GM18861 (cell line): ENCODE results near the gene DDX6.
"Not testable (repeated sequence)": the region's sequence is repeated elsewhere in the genome, so short reads cannot be mapped to it uniquely, and the experiment has no call there.

Source experiments
- ATAC-seq: cut with Tn5 transposase; IDR thresholded peaks from one replicate; pipeline ENCODE4 v1.9.1; 2021; ENCODE audit not compliant: unreplicated experiment

Gene DDX6

GRCh38 chr11:118746988-118747585 is 43.9 kb downstream of the DDX6 start:
- ATAC-seq, result no peak

- no peak for ATAC-seq
These were observed 46.9 kb downstream of the DDX6 start for GRCh38 chr11:118744046-118744445.

- no peak for ATAC-seq
These were observed 48.7 kb downstream of the DDX6 start for GRCh38 chr11:118742304-118742703.

GRCh38 chr11:118740892-118741291 is 50.1 kb downstream of the DDX6 start:
- no peak for ATAC-seq

- no peak for ATAC-seq
These were observed 55.8 kb downstream of the DDX6 start for GRCh38 chr11:118735203-118735602.

- no peak for ATAC-seq
These were observed 56.9 kb downstream of the DDX6 start for GRCh38 chr11:118734031-118734430.

- not testable (repeated sequence) for ATAC-seq
These were observed 61.2 kb downstream of the DDX6 start for GRCh38 chr11:118729753-118730152.

GRCh38 chr11:118728112-118728511 is 62.9 kb downstream of the DDX6 start:
- not testable (repeated sequence) for ATAC-seq

GRCh38 chr11:118727721-118728066 is 63.3 kb downstream of the DDX6 start:
- not testable (repeated sequence) for ATAC-seq

- ATAC-seq, result not testable (repeated sequence)
These were observed 63.8 kb downstream of the DDX6 start for GRCh38 chr11:118727001-118727720.

GRCh38 chr11:118721478-118722015 is 69.4 kb downstream of the DDX6 start:
- not testable (repeated sequence) for ATAC-seq

- not testable (repeated sequence) for ATAC-seq
These were observed 70.2 kb downstream of the DDX6 start for GRCh38 chr11:118720740-118721139.

GRCh38 chr11:118720078-118720477 is 70.9 kb downstream of the DDX6 start:
- ATAC-seq, result not testable (repeated sequence)

- ATAC-seq, result not testable (repeated sequence)
These were observed 72.4 kb downstream of the DDX6 start for GRCh38 chr11:118718562-118718961.

GRCh38 chr11:118717733-118718132 is 73.2 kb downstream of the DDX6 start:
- ATAC-seq, result not testable (repeated sequence)

- not testable (repeated sequence) for ATAC-seq
These were observed 73.7 kb downstream of the DDX6 start for GRCh38 chr11:118717221-118717620.

- no peak for ATAC-seq
These were observed 75.1 kb downstream of the DDX6 start for GRCh38 chr11:118715837-118716260.

- ATAC-seq, result peak; percentile 59
These were observed 75.6 kb downstream of the DDX6 start for GRCh38 chr11:118715245-118715831.

- ATAC-seq, result no peak
These were observed 76.1 kb downstream of the DDX6 start for GRCh38 chr11:118714816-118715215.

- ATAC-seq, result not testable (repeated sequence)
These were observed 76.5 kb downstream of the DDX6 start for GRCh38 chr11:118714416-118714815.

- ATAC-seq, result no peak
These were observed 82.7 kb downstream of the DDX6 start for GRCh38 chr11:118708296-118708695.

- no peak for ATAC-seq
These were observed 84.5 kb downstream of the DDX6 start for GRCh38 chr11:118706546-118706825.
